CD14-positive monocyte (primary cell): ENCODE results near the gene TOX4. TPM values are rescaled to one million over a fixed set of nuclear protein-coding genes. Genes with fewer than 3 reads are reported as not detected.

Source experiments
- DNase-seq, 3 donors: peaks; one replicate each; pipeline ENCODE4 v3.0.0-alpha.2; 2011 to 2022
- H2AFZ ChIP-seq: 2 replicates; pipeline ENCODE4 v1.6.0; 2012; ENCODE audit warnings: mild to moderate bottlenecking, low read depth, low read length, inconsistent platforms; ENCODE audit not compliant: insufficient read depth, poor library complexity, severe bottlenecking
- H3K27ac ChIP-seq, 2 donors: 1 replicate in 1 of 2; 2 replicates in 1 of 2; pipeline ENCODE4 v1.5.1; 2012 to 2013; ENCODE audit warnings: low read length in 2 of 2, control low read depth in 1 of 2, inconsistent platforms in 1 of 2, low read depth in 1 of 2, mild to moderate bottlenecking in 1 of 2
- H3K27me3 ChIP-seq, 2 donors: one replicate each; pipeline versions ENCODE4 v1.6.0 to v1.6.1; 2011 to 2013; ENCODE audit warnings: low read length in 2 of 2; ENCODE audit not compliant: control insufficient read depth in 2 of 2, insufficient read depth in 2 of 2
- H3K36me3 ChIP-seq, 2 donors: replicated peaks in 1 of 2; 1 replicate in 1 of 2; 2 replicates in 1 of 2; pipeline versions ENCODE4 v1.5.1 to v1.6.1; 2012 to 2013; ENCODE audit warnings: low read length in 2 of 2, control low read depth in 1 of 2, inconsistent platforms in 1 of 2, mild to moderate bottlenecking in 1 of 2; ENCODE audit not compliant: insufficient read depth in 2 of 2, control insufficient read depth in 1 of 2
- H3K4me1 ChIP-seq, 2 donors: 1 replicate in 1 of 2; 2 replicates in 1 of 2; pipeline versions ENCODE4 v1.5.1 to v1.6.1; 2012 to 2013; ENCODE audit warnings: low read length in 2 of 2, control low read depth in 1 of 2, inconsistent platforms in 1 of 2, mild to moderate bottlenecking in 1 of 2, moderate library complexity in 1 of 2; ENCODE audit not compliant: insufficient read depth in 2 of 2, control insufficient read depth in 1 of 2
- H3K4me2 ChIP-seq: replicated peaks from 2 replicates; pipeline ENCODE3; 2012; ENCODE audit warnings: low read length, moderate library complexity, mild to moderate bottlenecking; ENCODE audit not compliant: poor library complexity, severe bottlenecking; ENCODE audit errors: extremely low read depth
- H3K4me3 ChIP-seq, 3 experiments: fragments of 200-600 bp in 1 of 3; sonication (generic) in 1 of 3; replicated peaks in 1 of 3; 1 replicate in 2 of 3; 2 replicates in 1 of 3; pipeline ENCODE4 v1.5.1; 2011 to 2013; ENCODE audit warnings: low read length in 3 of 3, mild to moderate bottlenecking in 3 of 3, control low read depth in 2 of 3, low read depth in 2 of 3, inconsistent platforms in 1 of 3, moderate library complexity in 1 of 3
- H3K79me2 ChIP-seq: 2 replicates; pipeline ENCODE4 v1.6.0; 2012; ENCODE audit warnings: mild to moderate bottlenecking, control low read depth, inconsistent platforms, low read length, moderate library complexity; ENCODE audit not compliant: insufficient read depth
- H3K9ac ChIP-seq: 2 replicates; pipeline ENCODE4 v1.6.0; 2017; ENCODE audit warnings: low read length, mild to moderate bottlenecking; ENCODE audit not compliant: insufficient read depth, poor library complexity, severe bottlenecking
- H3K9me3 ChIP-seq, 2 donors: replicated peaks in 1 of 2; 1 replicate in 1 of 2; 2 replicates in 1 of 2; pipeline versions ENCODE4 v1.5.1 to v1.6.1; 2012 to 2013; ENCODE audit warnings: low read length in 2 of 2, control low read depth in 1 of 2; ENCODE audit not compliant: control insufficient read depth in 1 of 2, insufficient read depth in 1 of 2
- H4K20me1 ChIP-seq: 2 replicates; pipeline ENCODE4 v1.6.0; 2012; ENCODE audit warnings: mild to moderate bottlenecking, low read length, control low read depth, moderate library complexity; ENCODE audit not compliant: insufficient read depth
- H3K27ac Mint-ChIP-seq, 7 donors: one replicate each; pipeline ENCODE4 v1.8.0; 2020; ENCODE audit warnings: mild to moderate bottlenecking in 7 of 7, mixed read lengths in 7 of 7, moderate library complexity in 6 of 7, inconsistent platforms in 2 of 7
- H3K27me3 Mint-ChIP-seq, 3 donors: one replicate each; pipeline ENCODE4 v1.8.0; 2021 to 2022; ENCODE audit warnings: low read depth in 3 of 3, mild to moderate bottlenecking in 3 of 3, mixed read lengths in 3 of 3, moderate library complexity in 3 of 3, inconsistent platforms in 1 of 3
- H3K36me3 Mint-ChIP-seq, 2 donors: one replicate each; pipeline ENCODE4 v1.8.0; 2020; ENCODE audit warnings: mixed read lengths in 2 of 2, inconsistent platforms in 1 of 2, mild to moderate bottlenecking in 1 of 2
- H3K4me1 Mint-ChIP-seq: one replicate; pipeline ENCODE4 v1.8.0; 2020; ENCODE audit warnings: mild to moderate bottlenecking, mixed read lengths
- H3K4me3 Mint-ChIP-seq, 2 donors: one replicate each; pipeline ENCODE4 v1.8.0; 2020; ENCODE audit warnings: mild to moderate bottlenecking in 2 of 2, mixed read lengths in 2 of 2, moderate library complexity in 1 of 2
- H3K9me3 Mint-ChIP-seq, 7 donors: one replicate each; pipeline ENCODE4 v1.8.0; 2020 to 2022; ENCODE audit warnings: mixed read lengths in 7 of 7, mild to moderate bottlenecking in 6 of 7, moderate library complexity in 6 of 7, inconsistent platforms in 2 of 7
- WGBS: methylation state at CpG from one replicate; pipeline ENCODE4 v1.1.5; 2013; ENCODE audit warnings: missing lambda C conversion rate; ENCODE audit not compliant: insufficient coverage; 5-methylcytosine and 5-hydroxymethylcytosine counted together
- intact Hi-C, 2 donors: fragments of 100-400 bp; cut with micrococcal nuclease; formaldehyde crosslinking; loops; one replicate each; pipeline versions ENCODE4 v1.15.0 to v1.15.1; 2023
- polyA plus RNA-seq, 3 donors: library from polyadenylated mRNA; depleted of rRNA in 1 of 3; unstranded in 2 of 3; stranded (reverse) in 1 of 3; fragments of 300-500 nt in 2 of 3; fragments of >200 nt in 1 of 3; fragmentation: Illumina TruSeq in 2 of 3; gene quantifications; 1 replicate in 2 of 3; 2 replicates in 1 of 3; pipeline ENCODE4 v1.2.3, GENCODE V29; 2012 to 2021
- TF ChIP-seq, protein P1 (sequence below): fragments of 200-600 bp; IDR thresholded peaks from one replicate; pipeline ENCODE4 v1.8.0; 2022; ENCODE audit warnings: antibody characterized with exemption, mild to moderate bottlenecking

TOX4 gene
- polyA plus RNA-seq, 3 donors: 28.3 to 73.1 (median 68.5) TPM

DNA sequence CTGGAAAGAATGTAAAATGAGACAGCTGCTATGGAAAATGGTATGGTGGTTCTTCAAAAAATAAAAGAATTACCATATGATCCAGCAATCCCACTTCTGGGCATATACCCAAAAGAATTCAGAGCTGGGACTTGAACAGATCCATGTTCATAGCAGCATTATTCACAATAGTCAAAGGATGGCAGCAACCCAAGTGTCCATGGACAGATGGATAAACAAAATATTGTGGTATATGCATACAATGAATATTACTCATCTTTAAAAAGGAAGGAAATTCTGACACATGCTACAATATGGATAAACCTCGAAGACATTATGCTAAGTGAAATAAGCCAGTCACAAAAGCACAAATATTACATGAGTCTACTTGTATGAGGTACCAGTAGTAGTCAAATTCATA is 9.4 kb upstream of the TOX4 start:
- Mint-ChIP-seq H3K4me3 (no peak overlapping the region), H3K4me1 (no peaks in the 10 kb centered on the region), H3K27me3 (no peaks in the 10 kb centered on the region), H3K36me3 (peaks cover 54 to 74% of the 10 kb centered on the region in 2 donors), H3K9me3 (peaks cover 0 to 1% (median 0%) of the 10 kb centered on the region in 7 donors), H3K27ac (peak overlapping the region in 1 of 7 donors; percentile 77)
- H2AFZ ChIP-seq: no peak overlapping the region
- no peaks in the 10 kb centered on the region for H3K79me2 ChIP-seq
- no CpG with 5 or more reads among the region's 1 CpG for WGBS
- H3K27ac ChIP-seq: no peak overlapping the region
- peaks cover 44 to 82% of the 10 kb centered on the region in 2 donors for H3K36me3 ChIP-seq
- no peak for DNase-seq
- H3K9ac ChIP-seq: no peak overlapping the region
- no peak overlapping the region for H3K4me2 ChIP-seq
- H3K4me1 ChIP-seq: no peaks in the 10 kb centered on the region
- H3K27me3 ChIP-seq: no peaks in the 10 kb centered on the region
- no peak overlapping the region for H3K4me3 ChIP-seq
- no peaks in the 10 kb centered on the region for H4K20me1 ChIP-seq
- H3K9me3 ChIP-seq: no peaks in the 10 kb centered on the region
- TF ChIP-seq, protein P1, sequence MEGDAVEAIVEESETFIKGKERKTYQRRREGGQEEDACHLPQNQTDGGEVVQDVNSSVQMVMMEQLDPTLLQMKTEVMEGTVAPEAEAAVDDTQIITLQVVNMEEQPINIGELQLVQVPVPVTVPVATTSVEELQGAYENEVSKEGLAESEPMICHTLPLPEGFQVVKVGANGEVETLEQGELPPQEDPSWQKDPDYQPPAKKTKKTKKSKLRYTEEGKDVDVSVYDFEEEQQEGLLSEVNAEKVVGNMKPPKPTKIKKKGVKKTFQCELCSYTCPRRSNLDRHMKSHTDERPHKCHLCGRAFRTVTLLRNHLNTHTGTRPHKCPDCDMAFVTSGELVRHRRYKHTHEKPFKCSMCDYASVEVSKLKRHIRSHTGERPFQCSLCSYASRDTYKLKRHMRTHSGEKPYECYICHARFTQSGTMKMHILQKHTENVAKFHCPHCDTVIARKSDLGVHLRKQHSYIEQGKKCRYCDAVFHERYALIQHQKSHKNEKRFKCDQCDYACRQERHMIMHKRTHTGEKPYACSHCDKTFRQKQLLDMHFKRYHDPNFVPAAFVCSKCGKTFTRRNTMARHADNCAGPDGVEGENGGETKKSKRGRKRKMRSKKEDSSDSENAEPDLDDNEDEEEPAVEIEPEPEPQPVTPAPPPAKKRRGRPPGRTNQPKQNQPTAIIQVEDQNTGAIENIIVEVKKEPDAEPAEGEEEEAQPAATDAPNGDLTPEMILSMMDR: no peak
- intact Hi-C loops: no loop called here

DNA sequence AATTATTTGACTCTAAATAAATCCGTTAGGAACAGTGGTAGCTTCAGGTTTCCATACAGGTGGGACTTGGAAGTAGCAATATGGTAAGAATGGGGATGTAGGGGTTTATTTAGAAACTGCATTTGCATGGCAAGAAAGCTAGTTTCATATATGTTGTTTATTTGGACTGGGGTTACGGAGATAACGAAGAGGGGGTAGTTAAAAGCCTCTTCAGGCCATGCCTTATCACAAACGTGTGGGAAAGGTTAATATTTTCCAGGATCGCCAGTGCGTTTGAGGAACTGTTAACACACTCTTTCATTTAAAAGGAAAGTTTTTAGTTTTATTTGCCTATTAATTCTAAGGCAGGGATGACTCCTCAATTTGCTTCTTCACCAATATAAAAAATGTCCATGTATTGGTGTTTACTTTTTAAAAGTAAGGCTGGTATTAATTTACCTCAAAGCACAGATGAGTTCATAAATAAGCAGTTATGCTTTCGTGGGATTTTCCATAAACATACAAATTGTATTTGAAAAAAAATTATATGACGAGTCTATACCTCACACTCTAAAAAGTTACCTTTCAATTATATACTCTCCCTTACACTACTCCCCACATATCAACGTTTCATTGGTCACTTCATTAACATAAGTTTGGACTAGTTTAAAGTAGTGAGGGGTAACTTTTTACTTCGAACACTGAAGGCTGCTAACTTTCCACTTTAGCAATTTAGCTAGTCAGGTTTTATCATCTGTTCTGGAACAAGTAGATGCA is 1.1 kb upstream of the TOX4 start:
- peaks cover 34 to 51% of the 10 kb centered on the region in 2 donors for H3K36me3 Mint-ChIP-seq
- intact Hi-C loops: no loop called here
- H3K4me3 ChIP-seq: peak overlapping the region; percentile 58 to 100 (median 97)

More for the DNA sequence above, 1.1 kb upstream of the TOX4 start:
- WGBS: 100% methylated on average over 1 of the region's 10 CpGs
- TF ChIP-seq, protein P1: no peak
- Histone ChIP-seq H2AFZ (peak overlapping the region; percentile 89), H3K27ac (peak overlapping the region; percentile 44 to 95), H3K4me2 (peak overlapping the region; percentile 91), H3K9ac (peak overlapping the region; percentile 85), H3K27me3 (no peaks in the 10 kb centered on the region), H4K20me1 (peaks cover 3% of the 10 kb centered on the region), H3K4me1 (peaks cover 12 to 26% of the 10 kb centered on the region in 2 donors), H3K9me3 (no peaks in the 10 kb centered on the region), H3K36me3 (peaks cover 17 to 45% of the 10 kb centered on the region in 2 donors), H3K79me2 (peaks cover 48% of the 10 kb centered on the region)
- H3K9me3 Mint-ChIP-seq: peaks cover 0 to 1% (median 0%) of the 10 kb centered on the region in 7 donors
- DNase-seq: no peak
- peak overlapping the region; percentile 100 for H3K4me3 Mint-ChIP-seq
- peaks cover 0 to 1% (median 0%) of the 10 kb centered on the region in 3 donors for H3K27me3 Mint-ChIP-seq
- peak overlapping the region; percentile 94 to 100 (median 100) for H3K27ac Mint-ChIP-seq
- H3K4me1 Mint-ChIP-seq: peaks cover 18% of the 10 kb centered on the region
